Effector memory CD4-positive, alpha-beta T cell (primary cell): ENCODE data around the gene RFFL.

Source experiments
- DNase-seq, 3 donors: peaks; one replicate each; pipeline ENCODE4 v3.0.0-alpha.2; 2020
- H3K27ac ChIP-seq: 2 replicates; pipeline ENCODE4 v1.7.0; 2013; ENCODE audit warnings: mild to moderate bottlenecking, low read length, moderate library complexity; ENCODE audit not compliant: insufficient read depth, poor library complexity, severe bottlenecking
- H3K27me3 ChIP-seq: replicated peaks from 2 replicates; pipeline ENCODE4 v1.7.0; 2013; ENCODE audit warnings: mild to moderate bottlenecking, low read length; ENCODE audit not compliant: insufficient read depth, control insufficient read depth, poor library complexity, severe bottlenecking
- H3K36me3 ChIP-seq: 2 replicates; pipeline ENCODE4 v1.7.0; 2013; ENCODE audit warnings: mild to moderate bottlenecking, low read length, moderate library complexity; ENCODE audit not compliant: control insufficient read depth, insufficient read depth
- H3K4me1 ChIP-seq: 2 replicates; pipeline ENCODE4 v1.7.0; 2013; ENCODE audit warnings: low read length, mild to moderate bottlenecking; ENCODE audit not compliant: control insufficient read depth, insufficient read depth, poor library complexity, severe bottlenecking
- H3K4me3 ChIP-seq: 2 replicates; pipeline ENCODE4 v1.7.0; 2013; ENCODE audit warnings: low read length, low read depth, mild to moderate bottlenecking; ENCODE audit not compliant: insufficient read depth, poor library complexity, severe bottlenecking
- H3K9me3 ChIP-seq: 2 replicates; pipeline ENCODE4 v1.7.0; 2013; ENCODE audit warnings: mild to moderate bottlenecking, low read length, moderate library complexity; ENCODE audit not compliant: control insufficient read depth

RFFL gene

GRCh38 chr17:34998205-34998604 lies 65.3 kb downstream of the RFFL start:
- H3K36me3 ChIP-seq, result peaks cover 22% of the 10 kb centered on the region
- H3K4me1 ChIP-seq, result no peaks in the 10 kb centered on the region
- H3K4me3 ChIP-seq, result no peak overlapping the region
- H3K27ac ChIP-seq, result no peak overlapping the region
- peak; percentile 64 to 69 (median 66) for DNase-seq
- H3K9me3 ChIP-seq, result no peaks in the 10 kb centered on the region
- H3K27me3 ChIP-seq, result no peaks in the 10 kb centered on the region

DNA sequence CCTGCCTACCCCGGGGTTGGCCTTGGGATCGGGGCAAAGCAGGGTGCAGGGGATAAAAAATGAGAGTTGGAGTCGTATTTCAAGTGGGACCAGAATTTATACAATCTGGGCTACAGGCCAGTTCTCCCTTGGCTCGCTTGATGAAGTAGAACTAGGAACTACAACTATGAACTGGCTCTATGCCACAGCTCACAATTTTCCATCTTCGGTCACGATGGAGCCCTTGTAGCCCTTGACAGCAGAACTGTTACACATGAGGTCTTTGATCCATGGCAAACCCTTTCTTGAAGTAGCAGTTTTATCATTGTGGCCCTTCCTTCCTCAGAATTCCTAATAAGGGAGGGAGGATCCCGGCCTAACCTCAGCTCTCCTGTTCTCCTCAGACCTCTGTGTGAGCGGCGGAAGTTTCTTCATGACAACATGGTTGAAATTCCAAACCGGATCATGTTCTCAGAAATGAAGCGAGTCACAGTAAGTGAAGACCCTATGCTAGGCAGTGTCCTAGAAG lies 66.1 kb downstream of the RFFL start:
- no peaks in the 10 kb centered on the region for H3K27me3 ChIP-seq
- H3K36me3 ChIP-seq, result peaks cover 30% of the 10 kb centered on the region
- no peaks in the 10 kb centered on the region for H3K4me1 ChIP-seq
- no peak overlapping the region for H3K4me3 ChIP-seq
- no peak overlapping the region for H3K27ac ChIP-seq
- H3K9me3 ChIP-seq, result no peaks in the 10 kb centered on the region
- no peak for DNase-seq

DNA sequence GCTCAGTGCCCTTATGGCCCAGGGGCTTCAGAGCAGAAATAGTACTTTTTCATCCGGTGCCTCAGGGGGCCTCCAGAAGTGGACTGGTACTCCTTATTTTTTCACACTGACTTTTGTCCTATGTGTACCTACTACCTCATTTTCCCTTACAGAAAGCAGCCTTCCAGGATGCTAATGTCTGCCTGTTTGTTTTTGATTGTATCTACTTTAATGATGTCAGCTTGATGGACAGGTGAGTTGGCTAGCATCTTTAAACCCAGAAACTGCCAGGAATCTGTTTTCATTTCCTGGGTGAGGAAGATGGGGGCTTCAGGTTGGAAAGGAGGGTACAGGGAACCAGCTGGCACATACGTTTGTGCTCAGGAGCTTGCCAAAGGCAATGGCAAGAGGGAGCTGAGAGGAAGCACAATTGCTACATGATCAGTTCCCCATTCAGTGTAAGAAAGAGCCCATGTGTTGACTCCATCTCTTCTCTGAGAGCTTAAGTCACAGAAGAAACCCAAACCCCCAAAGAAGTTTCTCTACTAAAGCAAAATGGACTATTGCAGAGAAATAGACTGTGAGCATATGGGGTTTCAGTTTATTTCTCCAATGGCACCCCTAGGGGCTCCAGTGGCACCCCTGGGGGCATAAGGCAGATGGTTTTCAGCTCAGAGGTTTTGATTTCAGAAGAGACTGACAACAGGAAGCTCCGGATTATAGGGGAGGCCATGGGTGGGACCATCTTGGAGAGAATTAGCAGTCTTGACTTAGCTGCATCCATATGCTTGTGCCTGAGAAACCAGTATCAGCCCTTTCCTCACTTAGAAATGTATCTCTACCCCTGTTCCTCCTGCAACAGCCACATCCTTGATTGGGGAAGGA lies 66.9 kb downstream of the RFFL start:
- Histone ChIP-seq H3K27me3 (no peaks in the 10 kb centered on the region), H3K36me3 (peaks cover 32% of the 10 kb centered on the region), H3K9me3 (no peaks in the 10 kb centered on the region), H3K27ac (no peak overlapping the region), H3K4me3 (no peak overlapping the region), H3K4me1 (no peaks in the 10 kb centered on the region)
- DNase-seq, result no peak

DNA sequence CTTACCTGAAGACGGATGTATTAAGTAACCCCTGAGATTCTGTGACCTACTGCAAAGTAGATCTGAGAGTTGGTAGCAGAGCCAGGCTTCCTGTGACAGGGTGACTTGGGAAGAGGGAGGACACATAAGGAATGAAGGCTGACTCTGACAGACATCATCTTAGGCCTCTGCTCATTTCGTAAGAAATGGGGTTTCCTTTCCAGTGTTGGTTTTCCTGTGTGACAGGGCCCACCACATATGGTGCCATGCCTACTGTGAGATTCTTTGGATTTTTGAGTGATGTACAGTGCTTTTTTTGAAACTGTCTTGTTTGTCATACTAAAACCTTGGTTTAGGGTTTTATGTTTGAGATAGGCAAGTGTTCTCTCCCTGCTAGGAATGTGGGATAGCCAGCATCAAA lies 70.5 kb downstream of the RFFL start:
- H3K27ac ChIP-seq, result no peak overlapping the region
- no peak overlapping the region for H3K4me3 ChIP-seq
- no peak for DNase-seq
- no peaks in the 10 kb centered on the region for H3K27me3 ChIP-seq
- no peaks in the 10 kb centered on the region for H3K9me3 ChIP-seq
- H3K36me3 ChIP-seq, result peaks cover 51% of the 10 kb centered on the region
- H3K4me1 ChIP-seq, result no peaks in the 10 kb centered on the region

GRCh38 chr17:34991606-34992005 lies 71.9 kb downstream of the RFFL start:
- Histone ChIP-seq H3K27ac (no peak overlapping the region), H3K27me3 (no peaks in the 10 kb centered on the region), H3K9me3 (no peaks in the 10 kb centered on the region), H3K36me3 (peaks cover 59% of the 10 kb centered on the region), H3K4me1 (no peaks in the 10 kb centered on the region), H3K4me3 (no peak overlapping the region)
- DNase-seq, result no peak

- no peak for DNase-seq
- H3K27ac ChIP-seq, result no peak overlapping the region
- H3K9me3 ChIP-seq, result no peaks in the 10 kb centered on the region
- H3K4me1 ChIP-seq, result no peaks in the 10 kb centered on the region
- H3K36me3 ChIP-seq, result peaks cover 60% of the 10 kb centered on the region
- H3K4me3 ChIP-seq, result no peak overlapping the region
- no peaks in the 10 kb centered on the region for H3K27me3 ChIP-seq
Observed at GRCh38 chr17:34990921-34991365, 72.6 kb downstream of the RFFL start.

DNA sequence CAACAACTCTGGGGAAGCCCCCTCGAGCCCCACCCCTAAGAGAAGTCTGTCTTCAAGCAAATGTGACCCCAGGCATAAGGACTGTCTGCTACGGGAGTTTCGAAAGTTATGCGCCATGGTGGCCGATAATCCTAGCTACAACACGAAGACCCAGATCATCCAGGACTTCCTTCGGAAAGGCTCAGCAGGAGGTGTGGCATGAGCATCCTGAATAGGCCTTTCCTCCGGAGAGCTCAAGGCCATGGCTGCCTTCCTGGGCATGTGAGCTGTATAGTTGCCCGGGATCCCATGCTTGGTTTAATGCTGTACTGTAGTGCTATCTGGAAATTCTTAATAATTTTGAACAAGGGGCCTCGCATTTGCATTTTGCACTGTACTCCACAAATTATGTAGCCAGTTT lies 74.0 kb downstream of the RFFL start:
- Histone ChIP-seq H3K4me3 (no peak overlapping the region), H3K27me3 (no peaks in the 10 kb centered on the region), H3K4me1 (no peaks in the 10 kb centered on the region), H3K36me3 (peaks cover 63% of the 10 kb centered on the region), H3K27ac (no peak overlapping the region), H3K9me3 (no peaks in the 10 kb centered on the region)
- no peak for DNase-seq

GRCh38 chr17:34988644-34989043 lies 74.9 kb downstream of the RFFL start:
- DNase-seq, result no peak
- H3K27ac ChIP-seq, result no peak overlapping the region
- no peak overlapping the region for H3K4me3 ChIP-seq
- H3K4me1 ChIP-seq, result no peaks in the 10 kb centered on the region
- H3K36me3 ChIP-seq, result peaks cover 55% of the 10 kb centered on the region
- H3K9me3 ChIP-seq, result no peaks in the 10 kb centered on the region
- no peaks in the 10 kb centered on the region for H3K27me3 ChIP-seq

GRCh38 chr17:34987232-34987631 lies 76.3 kb downstream of the RFFL start:
- Histone ChIP-seq H3K36me3 (peaks cover 41% of the 10 kb centered on the region), H3K4me1 (no peaks in the 10 kb centered on the region), H3K4me3 (no peak overlapping the region), H3K9me3 (no peaks in the 10 kb centered on the region), H3K27ac (no peak overlapping the region), H3K27me3 (no peaks in the 10 kb centered on the region)
- no peak for DNase-seq

- H3K4me3 ChIP-seq, result peak overlapping the region; percentile 93
- no peaks in the 10 kb centered on the region for H3K9me3 ChIP-seq
- H3K4me1 ChIP-seq, result peaks cover 6% of the 10 kb centered on the region
- peak overlapping the region; percentile 98 for H3K27ac ChIP-seq
- no peak for DNase-seq
- peaks cover 7% of the 10 kb centered on the region for H3K36me3 ChIP-seq
- H3K27me3 ChIP-seq, result no peaks in the 10 kb centered on the region
Observed at GRCh38 chr17:34981538-34982241, 81.8 kb downstream of the RFFL start.
